GM21526 (cell line): ENCODE measurements around the gene TDG.
A peak's percentile ranks its signal among the peaks of the same experiment; 100 is the strongest.

Source experiments
- ATAC-seq: cut with Tn5 transposase; IDR thresholded peaks from one replicate; pipeline ENCODE4 v1.9.1; 2021; ENCODE audit warnings: moderate library complexity; ENCODE audit not compliant: unreplicated experiment, low FRiP score

The TDG gene

DNA sequence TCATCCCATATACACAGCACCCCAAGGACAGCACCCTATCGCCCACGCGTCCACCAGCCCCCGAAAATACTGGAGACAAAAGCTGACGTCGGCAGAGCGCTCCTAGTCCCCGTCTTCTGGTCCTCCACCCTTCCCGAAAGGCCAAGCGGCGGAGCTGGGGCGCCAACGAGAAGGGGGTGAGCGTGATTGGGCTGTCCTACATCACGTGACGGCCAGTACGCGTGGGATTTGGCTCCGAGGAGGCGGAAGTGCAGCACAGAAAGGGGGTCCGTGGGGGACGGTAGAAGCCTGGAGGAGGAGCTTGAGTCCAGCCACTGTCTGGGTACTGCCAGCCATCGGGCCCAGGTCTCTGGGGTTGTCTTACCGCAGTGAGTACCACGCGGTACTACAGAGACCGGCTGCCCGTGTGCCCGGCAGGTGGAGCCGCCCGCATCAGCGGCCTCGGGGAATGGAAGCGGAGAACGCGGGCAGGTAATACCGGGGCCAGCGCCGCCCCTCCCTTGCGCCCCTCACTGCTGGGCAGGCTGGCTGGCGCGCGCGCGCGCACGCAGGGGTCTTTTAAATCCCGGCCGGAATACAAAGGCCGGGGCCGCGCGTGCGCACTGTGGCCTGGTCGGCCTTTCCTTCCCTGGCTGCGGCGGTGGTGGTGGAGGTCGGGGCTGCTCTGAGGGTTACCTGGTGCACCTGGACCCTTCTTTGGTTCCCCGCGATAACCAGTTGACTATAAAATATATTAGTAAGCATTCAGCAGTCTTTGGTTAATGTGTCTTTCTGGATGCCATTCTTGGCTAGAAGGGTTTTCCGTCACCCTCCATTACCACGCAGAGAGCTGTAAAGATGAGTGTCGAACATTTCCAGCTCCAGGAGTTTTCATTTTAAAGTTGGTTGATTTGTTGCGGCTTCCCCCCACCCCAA lies at the start of gene TDG:
Gene TDG (plus strand): TSS at position 283 of the 915 bp plus-strand sequence. CDS start 166 bp downstream, at position 449.
- ATAC-seq, result peak; percentile 79

DNA sequence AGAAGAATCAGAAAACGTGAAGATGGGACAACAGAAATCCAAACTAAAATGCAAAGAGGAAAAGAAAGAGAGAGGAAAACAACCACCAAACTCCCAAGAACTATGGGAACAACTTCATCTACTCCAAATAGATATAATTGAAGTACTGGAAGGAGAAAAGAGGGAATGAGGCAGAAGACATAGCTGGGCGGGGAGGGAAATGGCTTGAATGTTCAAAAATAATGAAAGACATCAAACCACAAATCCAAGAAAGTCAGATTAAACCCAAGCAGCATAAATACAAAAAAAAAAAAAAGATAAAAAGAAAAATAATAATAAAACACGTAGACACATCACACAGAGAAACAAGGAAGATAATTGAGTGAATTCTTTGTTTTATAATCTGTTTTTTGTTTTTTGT lies 47.8 kb upstream of the TDG start:
- ATAC-seq, result no peak

DNA sequence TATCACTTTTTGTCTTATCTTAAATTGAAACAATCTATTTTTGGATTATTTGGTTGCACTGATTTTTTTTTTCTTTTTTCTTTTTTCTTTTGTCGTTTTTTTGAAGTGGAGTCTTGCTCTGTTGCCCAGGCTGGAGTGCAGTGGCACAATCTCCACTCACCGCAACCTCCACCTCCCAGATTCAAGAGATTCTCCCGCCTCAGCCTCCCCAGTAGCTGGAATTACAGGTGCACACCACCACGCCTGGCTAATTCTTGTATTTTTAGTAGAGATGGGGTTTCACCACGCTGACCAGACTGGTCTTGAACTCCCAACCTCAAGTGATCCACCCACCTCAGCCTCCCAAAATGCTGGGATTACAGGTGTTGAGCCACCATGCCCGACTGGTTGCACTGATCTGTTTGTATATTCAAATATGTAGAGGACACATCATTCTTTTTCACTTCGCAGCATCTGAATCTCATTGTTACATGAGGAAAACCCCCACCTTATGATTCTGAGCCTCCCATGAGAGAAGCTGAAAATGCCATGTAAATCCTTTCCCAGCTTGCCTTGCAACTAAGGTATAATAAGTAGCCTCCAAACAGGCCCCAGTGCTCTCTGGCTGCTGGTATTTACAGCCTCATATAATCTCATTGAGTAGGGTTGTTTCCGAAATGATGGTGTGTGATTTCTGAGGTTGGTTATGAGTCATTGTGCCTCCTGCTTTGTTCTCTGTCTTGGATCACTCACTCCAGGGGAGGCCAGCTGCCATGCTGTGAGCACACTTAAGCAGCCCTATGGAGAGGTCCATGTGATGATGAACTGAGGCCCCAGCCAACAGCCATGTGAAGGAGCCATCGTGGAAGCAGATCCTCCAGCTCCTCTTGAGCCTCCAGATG lies 40.7 kb upstream of the TDG start:
- peak; percentile 35 for ATAC-seq

DNA sequence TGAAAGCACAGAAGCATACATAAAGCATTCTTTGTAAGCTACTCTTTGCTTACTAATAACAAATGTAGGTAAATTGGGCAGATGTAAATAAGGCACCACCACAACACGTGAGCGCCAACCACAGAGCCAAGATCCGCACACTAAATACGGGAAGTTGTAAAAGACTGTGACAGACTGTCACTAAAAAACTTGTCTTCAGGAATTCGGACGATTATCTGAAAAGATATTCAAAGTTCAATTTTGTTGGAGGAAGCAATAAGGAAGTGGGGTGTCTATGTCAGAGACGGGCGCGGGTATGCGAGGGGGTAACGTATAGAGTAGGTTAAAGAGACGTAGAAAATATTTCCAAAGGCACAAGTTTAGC lies 37.0 kb upstream of the TDG start:
- peak; percentile 19 for ATAC-seq

DNA sequence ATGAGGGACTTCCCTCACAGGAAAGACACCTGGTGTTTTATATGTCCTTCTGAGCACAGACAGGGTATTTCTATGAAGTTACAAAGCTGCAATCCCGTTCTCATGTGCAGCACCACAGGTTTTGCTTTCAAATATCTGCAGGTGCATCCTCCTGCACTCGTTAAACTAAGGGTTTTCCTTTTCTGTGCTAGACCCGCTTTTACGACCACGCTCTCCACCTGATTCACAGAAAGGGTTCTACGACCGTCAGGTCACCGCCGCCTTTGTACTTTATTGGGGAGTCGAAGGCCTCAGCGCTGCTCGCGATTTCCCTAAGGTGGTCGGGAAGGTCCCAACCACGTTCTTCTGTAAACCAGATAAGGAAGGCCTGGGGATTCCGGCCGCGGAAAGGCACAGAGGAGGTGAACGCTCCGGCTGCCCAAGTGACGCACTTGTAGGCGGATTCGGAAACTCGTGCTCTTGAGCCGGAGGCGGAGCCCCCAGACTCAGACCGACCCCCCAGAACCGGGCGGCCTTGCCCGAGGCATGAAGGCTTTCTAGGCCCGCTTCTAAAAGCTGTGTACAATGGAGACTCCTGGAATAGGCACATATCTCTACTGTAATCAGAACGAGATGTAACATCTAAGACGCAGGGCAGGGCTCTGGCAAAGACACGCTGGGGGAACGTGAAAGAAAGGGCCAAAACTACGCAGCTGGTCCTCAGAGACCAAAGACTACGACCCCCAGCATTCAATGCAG lies 36.5 kb upstream of the TDG start:
- ATAC-seq, result peak; percentile 22

DNA sequence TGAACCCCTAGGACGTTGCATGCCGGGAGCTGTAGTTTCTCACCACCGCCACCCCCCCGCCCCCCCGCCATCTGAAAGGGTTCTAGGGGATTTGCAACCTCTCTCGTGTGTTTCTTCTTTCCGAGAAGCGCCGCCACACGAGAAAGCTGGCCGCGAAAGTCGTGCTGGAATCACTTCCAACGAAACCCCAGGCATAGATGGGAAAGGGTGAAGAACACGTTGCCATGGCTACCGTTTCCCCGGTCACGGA lies 36.0 kb upstream of the TDG start:
- ATAC-seq, result no peak

DNA sequence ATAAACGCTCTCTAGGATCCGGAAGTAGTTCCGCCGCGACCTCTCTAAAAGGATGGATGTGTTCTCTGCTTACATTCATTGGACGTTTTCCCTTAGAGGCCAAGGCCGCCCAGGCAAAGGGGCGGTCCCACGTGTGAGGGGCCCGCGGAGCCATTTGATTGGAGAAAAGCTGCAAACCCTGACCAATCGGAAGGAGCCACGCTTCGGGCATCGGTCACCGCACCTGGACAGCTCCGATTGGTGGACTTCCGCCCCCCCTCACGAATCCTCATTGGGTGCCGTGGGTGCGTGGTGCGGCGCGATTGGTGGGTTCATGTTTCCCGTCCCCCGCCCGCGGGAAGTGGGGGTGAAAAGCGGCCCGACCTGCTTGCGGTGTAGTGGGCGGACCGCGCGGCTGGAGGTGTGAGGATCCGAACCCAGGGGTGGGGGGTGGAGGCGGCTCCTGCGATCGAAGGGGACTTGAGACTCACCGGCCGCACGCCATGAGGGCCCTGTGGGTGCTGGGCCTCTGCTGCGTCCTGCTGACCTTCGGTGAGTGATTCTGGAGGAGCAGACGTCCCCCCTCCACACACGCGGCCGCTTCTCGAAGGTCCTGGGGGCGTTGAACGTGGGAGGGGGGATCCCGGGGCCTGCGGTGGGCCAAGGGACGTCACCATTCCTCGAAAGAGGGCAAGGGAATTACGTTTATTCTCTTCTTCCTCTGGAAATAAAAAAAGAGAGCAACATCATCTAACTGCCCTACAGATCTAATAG lies 35.5 kb upstream of the TDG start, which contains the start of gene HSP90B1:
Gene HSP90B1 (plus strand): TSS at position 377 of the 753 bp plus-strand sequence. CDS start 106 bp downstream, at position 483.
- ATAC-seq, result peak; percentile 57

DNA sequence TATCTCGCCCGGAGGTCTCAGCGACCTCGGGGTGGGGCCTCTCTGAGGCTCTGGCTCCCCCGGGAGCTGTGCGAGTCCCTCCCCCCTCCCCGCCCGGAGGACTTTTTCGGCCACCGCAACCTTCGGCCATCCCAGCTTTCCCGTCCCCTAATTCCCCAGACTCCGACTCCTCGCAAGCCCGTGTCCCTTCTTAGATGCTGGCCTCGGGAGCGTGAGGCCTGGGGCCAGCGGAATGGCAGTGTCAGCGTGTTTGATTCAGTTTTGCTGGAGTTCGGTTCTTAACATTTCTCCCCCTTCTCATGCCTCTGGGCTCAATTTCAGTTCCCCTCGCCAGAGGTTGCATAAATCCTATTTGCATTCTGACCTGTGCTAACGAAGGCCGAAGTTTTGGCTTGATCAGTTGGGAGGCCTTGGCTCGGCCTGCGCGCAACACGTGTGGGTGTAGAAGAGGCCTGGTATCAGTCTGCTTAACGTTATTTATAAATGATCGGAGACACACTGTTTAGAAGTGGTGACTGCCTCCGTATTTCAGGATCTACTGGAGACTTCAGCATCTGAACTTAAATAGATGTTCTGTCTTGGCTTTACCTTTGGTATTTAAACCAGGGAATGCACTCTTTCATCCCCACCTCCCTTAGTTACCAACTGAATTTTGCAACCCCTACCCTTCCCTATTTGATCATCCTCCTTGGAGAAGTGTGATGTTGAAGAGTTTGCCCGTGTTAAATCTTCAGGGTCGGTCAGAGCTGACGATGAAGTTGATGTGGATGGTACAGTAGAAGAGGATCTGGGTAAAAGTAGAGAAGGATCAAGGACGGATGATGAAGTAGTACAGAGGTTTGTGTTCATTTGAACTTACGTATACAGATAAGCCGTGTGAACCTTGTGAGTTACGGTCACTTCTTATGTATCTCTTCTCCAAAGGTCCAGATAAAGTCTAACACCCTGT lies 34.6 kb upstream of the TDG start:
- no peak for ATAC-seq

DNA sequence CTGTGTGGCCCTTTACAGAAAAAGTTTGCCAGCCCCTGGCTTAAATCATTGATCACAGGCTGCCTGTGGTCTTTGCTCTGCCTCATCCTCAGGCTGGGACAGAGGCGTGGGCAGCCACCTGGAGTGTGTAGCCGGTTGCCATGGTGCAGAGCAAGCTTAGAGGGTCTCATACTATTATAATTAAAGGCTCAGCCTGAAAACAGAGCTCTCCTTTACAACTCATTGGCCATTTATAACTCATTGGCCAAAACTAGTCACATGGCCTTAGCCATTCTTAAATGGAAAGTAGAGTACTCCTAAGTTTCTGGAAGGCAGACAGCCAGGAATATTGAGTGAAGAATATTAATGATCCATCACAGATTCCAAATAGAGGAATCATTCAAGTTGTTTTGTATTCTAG lies 32.4 kb upstream of the TDG start:
- no peak for ATAC-seq

DNA sequence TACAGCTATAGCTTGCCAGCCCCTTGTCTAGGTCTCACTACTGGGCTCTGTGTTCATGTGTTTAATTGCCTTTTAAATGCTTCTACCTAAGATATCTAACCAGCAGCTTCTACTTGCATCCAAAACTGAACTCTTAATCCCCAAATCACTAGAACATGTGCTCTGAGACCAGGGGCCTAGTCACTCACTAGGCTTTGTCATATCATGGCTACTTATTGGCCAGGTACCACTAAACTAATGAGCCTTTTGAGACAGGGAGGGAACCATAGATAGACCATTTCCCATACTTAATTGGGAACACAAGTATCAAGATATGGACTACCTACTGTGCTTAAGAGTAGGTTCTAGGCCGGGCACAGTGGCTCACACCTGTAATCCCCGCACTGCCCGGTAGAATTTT lies 29.0 kb upstream of the TDG start:
- ATAC-seq, result no peak

DNA sequence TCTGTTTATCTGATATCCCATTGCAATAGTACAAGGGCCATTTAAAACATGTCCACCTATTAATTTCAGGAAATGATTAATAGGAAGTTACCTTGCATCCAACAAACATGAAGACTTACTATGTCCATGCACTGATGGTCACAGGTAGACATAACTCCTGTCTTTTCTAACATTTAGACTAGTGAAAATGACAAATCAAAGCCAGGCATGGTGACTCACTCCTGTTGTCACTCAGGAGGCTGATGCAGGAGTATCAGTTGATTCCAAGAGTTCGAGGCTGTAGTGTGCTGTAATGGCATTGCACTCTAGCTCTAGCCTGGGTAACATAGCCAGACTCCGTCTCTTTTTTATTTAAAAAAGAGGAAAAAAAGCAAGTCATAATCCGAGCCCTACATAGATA lies 20.7 kb upstream of the TDG start:
- ATAC-seq, result no peak

DNA sequence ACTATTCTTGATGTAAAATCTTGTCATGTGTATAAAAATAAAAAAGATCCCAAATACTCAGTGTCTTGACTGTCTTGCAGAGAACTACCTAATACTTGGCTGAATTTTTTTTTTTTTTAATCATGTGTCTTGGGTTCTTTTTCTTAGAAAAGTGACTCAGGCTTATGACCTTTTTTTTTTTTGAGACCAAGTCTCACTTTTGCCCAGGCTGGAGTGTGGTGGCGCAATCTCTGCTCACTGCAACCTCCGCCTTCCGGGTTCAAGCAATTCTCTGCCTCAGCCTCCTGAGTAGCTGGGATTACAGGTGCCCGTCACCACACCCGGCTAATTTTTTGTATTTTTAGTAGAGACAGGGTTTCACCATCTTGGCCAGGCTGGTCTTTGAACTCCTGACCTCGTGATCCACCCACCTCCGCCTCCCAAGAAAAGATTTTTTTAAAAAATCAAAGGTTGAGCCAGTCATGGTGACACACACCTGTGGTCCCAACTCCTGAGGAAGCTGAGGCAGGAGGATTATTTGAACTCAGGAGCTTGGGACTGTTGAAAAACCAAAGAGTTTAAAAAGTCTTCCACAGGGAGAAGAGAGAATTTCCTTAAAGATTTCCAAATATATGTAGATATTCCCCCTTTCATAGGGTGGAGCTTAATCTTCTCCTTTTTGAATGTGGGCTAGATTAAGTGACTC lies 17.7 kb upstream of the TDG start:
- no peak for ATAC-seq

DNA sequence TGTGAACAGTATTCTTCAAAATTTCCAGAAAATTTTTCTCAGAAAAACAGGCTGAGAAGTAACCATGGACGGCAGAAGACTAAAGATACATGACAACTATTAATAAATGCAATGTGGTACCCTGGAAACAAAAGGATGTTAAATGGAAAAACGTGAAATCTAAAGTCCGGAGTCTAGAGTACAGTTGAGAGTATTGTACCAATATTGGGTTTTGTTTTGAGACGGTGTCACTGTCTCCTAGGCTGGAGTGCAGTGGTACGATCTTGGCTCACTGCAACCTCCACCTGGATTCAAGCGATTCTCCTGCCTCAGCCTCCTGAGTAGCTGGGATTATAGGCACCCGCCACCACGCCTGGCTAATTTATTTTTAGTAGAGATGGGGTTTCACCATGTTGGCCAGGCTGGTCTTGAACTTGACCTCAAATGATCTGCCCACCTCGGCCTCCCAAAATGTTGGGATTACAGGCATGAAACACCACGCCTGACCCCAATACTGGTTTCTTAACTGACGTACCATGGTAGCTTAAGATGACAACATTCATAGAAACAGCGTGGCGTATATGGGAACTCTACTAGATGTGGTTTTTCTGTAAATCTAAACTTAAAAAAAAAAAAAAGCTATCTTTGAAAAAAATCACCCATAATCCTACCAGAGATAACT lies 16.8 kb upstream of the TDG start:
- no peak for ATAC-seq

DNA sequence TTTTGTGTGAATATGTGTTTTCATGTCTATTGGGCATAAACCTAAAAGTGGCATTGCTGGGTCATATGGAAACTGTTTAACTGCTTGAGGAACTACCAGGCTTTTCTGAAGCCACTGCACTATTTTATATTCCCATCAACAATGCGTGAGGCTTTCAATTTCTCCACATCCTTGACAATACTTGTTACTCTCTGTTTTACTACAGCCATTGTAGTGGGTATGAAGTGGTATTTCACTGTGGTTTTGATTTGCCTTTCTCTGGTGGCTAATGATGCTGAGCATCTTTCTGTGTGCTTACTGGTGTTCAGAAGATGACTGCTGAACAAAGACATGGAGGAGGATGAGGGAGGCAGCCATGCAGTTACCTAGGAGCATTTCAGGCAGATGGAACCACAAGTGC lies 13.2 kb upstream of the TDG start:
- ATAC-seq, result no peak

DNA sequence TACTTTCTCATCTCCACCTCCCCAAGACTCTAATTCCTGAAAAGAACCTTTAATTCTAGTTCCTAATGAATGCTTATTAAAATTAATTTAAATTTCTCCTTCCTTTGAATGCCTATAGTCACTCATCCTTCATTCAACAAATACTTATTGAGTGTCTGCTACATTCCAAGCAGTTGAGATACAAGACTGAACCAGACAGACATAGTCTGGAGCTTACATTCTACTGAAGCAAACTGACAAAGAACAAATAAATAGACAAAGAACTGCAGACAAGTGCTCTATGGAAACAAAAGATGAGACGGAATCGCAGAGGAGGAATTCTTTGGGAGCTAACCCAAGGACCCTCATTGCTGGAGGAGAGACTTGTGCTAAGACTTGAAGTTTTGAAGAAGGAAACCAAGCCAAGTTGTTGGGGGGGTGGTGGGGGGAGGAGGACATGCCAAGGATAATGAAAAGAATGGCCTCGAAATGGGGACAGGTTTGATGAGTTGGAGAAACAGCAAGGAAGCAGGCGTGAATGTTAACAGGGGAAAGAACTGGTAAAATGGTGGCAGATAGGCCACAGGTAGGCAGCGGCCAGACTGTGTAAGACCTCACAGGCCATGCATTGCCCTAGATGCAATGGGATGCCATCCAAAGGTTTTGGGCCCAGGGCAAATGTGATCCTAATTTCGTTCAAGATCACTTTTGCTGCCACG lies 9.7 kb upstream of the TDG start:
- peak; percentile 1 for ATAC-seq

DNA sequence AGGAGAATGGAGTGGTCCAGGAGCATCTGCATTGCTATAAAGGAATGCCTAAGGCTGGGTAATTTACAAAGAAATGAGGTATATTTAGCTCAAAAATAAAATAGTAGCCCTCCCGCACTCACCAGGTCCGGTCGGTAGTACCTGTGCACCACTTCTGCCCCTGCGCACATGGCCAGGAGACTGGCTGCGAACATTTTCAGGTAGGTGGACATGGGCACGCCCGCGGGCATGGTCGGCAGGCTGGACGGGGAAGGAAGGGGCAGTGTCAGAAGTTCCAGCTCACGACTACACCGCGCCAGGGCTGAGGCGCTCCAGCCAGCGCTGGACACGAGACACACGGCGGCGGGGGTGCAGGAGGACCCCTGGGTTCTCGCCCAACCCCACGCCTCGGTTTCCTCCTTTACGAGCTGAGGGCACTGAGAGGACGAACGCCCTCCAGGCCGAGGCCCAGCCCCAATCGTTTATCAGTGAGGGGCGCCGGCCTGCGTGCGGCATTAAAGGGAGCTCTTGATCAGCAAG lies 9.1 kb upstream of the TDG start:
- peak; percentile 26 for ATAC-seq

DNA sequence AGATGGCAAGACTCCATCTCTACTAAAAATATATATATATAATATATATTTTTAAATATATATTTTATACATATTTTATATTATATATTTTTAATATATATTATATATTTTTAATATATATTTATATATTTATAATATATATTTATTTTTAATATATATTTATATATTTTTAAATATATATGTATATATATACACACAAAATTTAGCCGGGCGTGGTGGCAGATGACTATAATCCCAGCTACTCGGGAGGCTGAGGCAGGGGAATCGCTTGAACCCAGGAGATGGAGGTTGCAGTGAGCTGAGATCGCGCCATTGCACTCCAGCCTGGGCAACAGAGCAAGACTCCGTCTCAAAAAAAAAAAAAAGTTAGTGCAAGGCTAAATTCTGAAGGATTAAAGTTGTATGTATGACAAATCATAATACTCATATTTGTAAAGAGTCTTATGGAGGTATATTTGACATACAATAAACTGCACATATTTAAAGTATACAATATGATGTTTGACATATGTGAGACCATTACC lies 7.7 kb upstream of the TDG start:
- no peak for ATAC-seq
